NCI-H1694 (cell line): ENCODE data around the gene PRH1.

Experiments used
- DNase-seq: peaks from one replicate; lab custom pipeline; 2025; lab: John Stamatoyannopoulos, UW

Gene PRH1

GRCh38 chr12:10838461-10838860 is 45.6 kb downstream of the PRH1 start:
- DNase-seq = no peak
